ENCODE data around the gene ACTN1.

Gene ACTN1

GRCh38 chr14:68919129-68919927 is 59.8 kb downstream of the ACTN1 start:
- no peak overlapping the region for H3K4me3 ChIP-seq (ENCODE audit: low read length)
- TF ChIP-seq CTCF (conservative IDR thresholded peaks at IDR 0.05; ENCODE audit: low read length), result no peak
- DNase-seq (ENCODE audit: low read depth), result no peak

GRCh38 chr14:68918612-68919011 is 60.5 kb downstream of the ACTN1 start:
- TF ChIP-seq CTCF (conservative IDR thresholded peaks at IDR 0.05; ENCODE audit: low read length), result no peak
- DNase-seq (ENCODE audit: low read depth), result no peak
- H3K4me3 ChIP-seq (ENCODE audit: low read length), result no peak overlapping the region

GRCh38 chr14:68916358-68916941 is 62.7 kb downstream of the ACTN1 start:
- no peak for DNase-seq (ENCODE audit: low read depth)
- no peak overlapping the region for H3K4me3 ChIP-seq (ENCODE audit: low read length)
- no peak for TF ChIP-seq CTCF (conservative IDR thresholded peaks at IDR 0.05; ENCODE audit: low read length)

GRCh38 chr14:68913516-68913915 is 65.6 kb downstream of the ACTN1 start:
- no peak for TF ChIP-seq CTCF (conservative IDR thresholded peaks at IDR 0.05; ENCODE audit: low read length)
- DNase-seq (ENCODE audit: low read depth), result no peak
- H3K4me3 ChIP-seq (ENCODE audit: low read length), result no peak overlapping the region

- DNase-seq (ENCODE audit: low read depth), result peak; percentile 64
- peak; percentile 99 for TF ChIP-seq CTCF (conservative IDR thresholded peaks at IDR 0.05; ENCODE audit: low read length)
These were observed 67.4 kb downstream of the ACTN1 start for GRCh38 chr14:68911594-68912227.

GRCh38 chr14:68910540-68910939 is 68.6 kb downstream of the ACTN1 start:
- no peak for TF ChIP-seq CTCF (conservative IDR thresholded peaks at IDR 0.05; ENCODE audit: low read length)
- H3K4me3 ChIP-seq (ENCODE audit: low read length), result no peak overlapping the region
- no peak for DNase-seq (ENCODE audit: low read depth)

More at GRCh38 chr14:68911594-68912227, 67.4 kb downstream of the ACTN1 start:
- H3K4me3 ChIP-seq (ENCODE audit: low read length), result no peak overlapping the region
